Glutamatergic neuron (in vitro differentiated cells): ENCODE results near the gene SH3PXD2B. TPM values are rescaled to one million over a fixed set of nuclear protein-coding genes. Genes with fewer than 3 reads are reported as not detected.
A peak's percentile ranks its signal among the peaks of the same experiment; 100 is the strongest.

ENCODE experiments used
- DNase-seq: peaks from one replicate; pipeline ENCODE4 v3.0.0; 2022
- H3K27ac Mint-ChIP-seq: one replicate; pipeline ENCODE4 v1.8.0; 2020; ENCODE audit warnings: mild to moderate bottlenecking, mixed read lengths, inconsistent platforms; ENCODE audit not compliant: unreplicated experiment
- H3K27me3 Mint-ChIP-seq: one replicate; pipeline ENCODE4 v1.8.0; 2020; ENCODE audit warnings: mild to moderate bottlenecking, moderate library complexity, mixed read lengths, inconsistent platforms; ENCODE audit not compliant: unreplicated experiment
- H3K36me3 Mint-ChIP-seq: one replicate; pipeline ENCODE4 v1.8.0; 2020; ENCODE audit warnings: mild to moderate bottlenecking, mixed read lengths, inconsistent platforms; ENCODE audit not compliant: unreplicated experiment
- H3K4me1 Mint-ChIP-seq: one replicate; pipeline ENCODE4 v1.8.0; 2020; ENCODE audit warnings: mild to moderate bottlenecking, low read depth, mixed read lengths, inconsistent platforms; ENCODE audit not compliant: unreplicated experiment
- H3K4me3 Mint-ChIP-seq: one replicate; pipeline ENCODE4 v1.8.0; 2020; ENCODE audit warnings: mild to moderate bottlenecking, mixed read lengths, inconsistent platforms; ENCODE audit not compliant: unreplicated experiment
- H3K9me3 Mint-ChIP-seq: one replicate; pipeline ENCODE4 v1.8.0; 2020; ENCODE audit warnings: mild to moderate bottlenecking, moderate library complexity, mixed read lengths, inconsistent platforms; ENCODE audit not compliant: unreplicated experiment
- CTCF ChIP-seq: fragments of 200-600 bp; sonication (generic); IDR thresholded peaks from one replicate; pipeline ENCODE4 v1.5.0; 2021; ENCODE audit not compliant: partially characterized antibody, unreplicated experiment
- total RNA-seq: library from RNA; stranded (reverse); fragmentation: NEBNext Ultra II Directional; extraction: Animal tissue kit (Norgen Biotek cat#: 25700); gene quantifications from one replicate; pipeline ENCODE4 v1.2.1, GENCODE V29; 2021; ENCODE audit not compliant: unreplicated experiment

The SH3PXD2B gene
- total RNA-seq, 1 donor from 2014 or later: 96.8 TPM

- DNase-seq: no peak
- Mint-ChIP-seq H3K36me3 (no peaks in the 10 kb centered on the region), H3K4me3 (peak overlapping the region; percentile 38), H3K27ac (no peak overlapping the region), H3K9me3 (peaks cover 2% of the 10 kb centered on the region), H3K27me3 (peaks cover 9% of the 10 kb centered on the region), H3K4me1 (peaks cover 6% of the 10 kb centered on the region)
- no peak for TF ChIP-seq CTCF
Measured at GRCh38 chr5:172490514-172491461, 36.5 kb upstream of the SH3PXD2B start.

- H3K9me3 Mint-ChIP-seq: peaks cover 9% of the 10 kb centered on the region
- peaks cover 7% of the 10 kb centered on the region for H3K27me3 Mint-ChIP-seq
- no peak for TF ChIP-seq CTCF
- no peaks in the 10 kb centered on the region for H3K36me3 Mint-ChIP-seq
- H3K27ac Mint-ChIP-seq: no peak overlapping the region
- no peak overlapping the region for H3K4me3 Mint-ChIP-seq
- DNase-seq: no peak
- H3K4me1 Mint-ChIP-seq: peaks cover 6% of the 10 kb centered on the region
Measured at GRCh38 chr5:172488221-172488620, 33.9 kb upstream of the SH3PXD2B start.

- peaks cover 7% of the 10 kb centered on the region for H3K27me3 Mint-ChIP-seq
Measured at GRCh38 chr5:172487671-172488070, 33.3 kb upstream of the SH3PXD2B start.

GRCh38 chr5:172486912-172487311, 32.6 kb upstream of the SH3PXD2B start:
- DNase-seq: no peak
- no peaks in the 10 kb centered on the region for H3K36me3 Mint-ChIP-seq
- H3K4me3 Mint-ChIP-seq: no peak overlapping the region
- H3K27ac Mint-ChIP-seq: no peak overlapping the region
- peaks cover 6% of the 10 kb centered on the region for H3K4me1 Mint-ChIP-seq
- no peak for TF ChIP-seq CTCF
- peaks cover 9% of the 10 kb centered on the region for H3K9me3 Mint-ChIP-seq
- peaks cover 3% of the 10 kb centered on the region for H3K27me3 Mint-ChIP-seq

More at GRCh38 chr5:172487671-172488070, 33.3 kb upstream of the SH3PXD2B start:
- H3K27ac Mint-ChIP-seq: no peak overlapping the region
- TF ChIP-seq CTCF: no peak
- peaks cover 9% of the 10 kb centered on the region for H3K9me3 Mint-ChIP-seq
- H3K4me3 Mint-ChIP-seq: no peak overlapping the region
- DNase-seq: no peak
- peaks cover 6% of the 10 kb centered on the region for H3K4me1 Mint-ChIP-seq
- H3K36me3 Mint-ChIP-seq: no peaks in the 10 kb centered on the region

GRCh38 chr5:172486451-172486850, 32.1 kb upstream of the SH3PXD2B start:
- Mint-ChIP-seq H3K27ac (no peak overlapping the region), H3K4me3 (no peak overlapping the region), H3K9me3 (peaks cover 9% of the 10 kb centered on the region), H3K27me3 (peaks cover 2% of the 10 kb centered on the region), H3K36me3 (no peaks in the 10 kb centered on the region), H3K4me1 (peaks cover 6% of the 10 kb centered on the region)
- no peak for TF ChIP-seq CTCF
- DNase-seq: no peak
